OCI-LY3 (cell line): ENCODE measurements around the gene NKAIN2.
"Not testable (repeated sequence)": the region's sequence is repeated elsewhere in the genome, so short reads cannot be mapped to it uniquely, and the experiment has no call there.

Source experiments
- H2AFZ ChIP-seq: fragments of 200-600, 300-600 bp; shearing (Covaris generic); 2 replicates; pipeline ENCODE4 v1.6.0; 2014; ENCODE audit warnings: antibody characterized with exemption, low read depth, low read length
- H3K27ac ChIP-seq: fragments of 200-600, 300-600 bp; sonication (generic); 2 replicates; pipeline ENCODE4 v1.5.1; 2014; ENCODE audit warnings: mild to moderate bottlenecking, low read length, moderate library complexity, mixed read lengths
- H3K27me3 ChIP-seq: fragments of 200-600, 300-600 bp; sonication (generic); 2 replicates; pipeline ENCODE4 v1.6.1; 2014; ENCODE audit warnings: low read depth, low read length, mixed read lengths
- H3K36me3 ChIP-seq: fragments of 200-600, 300-600 bp; sonication (generic); replicated peaks from 2 replicates; pipeline ENCODE3; 2014; ENCODE audit warnings: low read depth, low read length, mixed read lengths
- H3K4me1 ChIP-seq: fragments of 300-600, 200-600 bp; sonication (generic); 2 replicates; pipeline ENCODE4 v1.6.1; 2014; ENCODE audit warnings: low read length, mixed read lengths
- H3K4me2 ChIP-seq: fragments of 200-600, 300-600 bp; sonication (generic); 2 replicates; pipeline ENCODE4 v1.6.1; 2014; ENCODE audit warnings: low read length, mixed read lengths
- H3K4me3 ChIP-seq: fragments of 300-600, 200-600 bp; sonication (generic); 2 replicates; pipeline ENCODE4 v1.5.1; 2014; ENCODE audit warnings: antibody characterized with exemption, mild to moderate bottlenecking, low read length, moderate library complexity
- H3K79me2 ChIP-seq: fragments of 300-600, 200-600 bp; shearing (Covaris generic); 2 replicates; pipeline ENCODE4 v1.6.1; 2014; ENCODE audit warnings: mild to moderate bottlenecking, low read length, mixed read lengths
- H3K9ac ChIP-seq: fragments of 300-600, 200-600 bp; shearing (Covaris generic); 2 replicates; pipeline ENCODE4 v1.6.0; 2014; ENCODE audit warnings: mild to moderate bottlenecking, low read length, moderate library complexity
- H3K9me3 ChIP-seq: fragments of 200-600, 300-600 bp; shearing (Covaris generic); 2 replicates; pipeline ENCODE4 v1.6.1; 2014; ENCODE audit warnings: low read length, mixed read lengths; ENCODE audit not compliant: insufficient read depth
- H4K20me1 ChIP-seq: fragments of 200-600, 300-600 bp; sonication (generic); 2 replicates; pipeline ENCODE4 v1.6.1; 2016; ENCODE audit warnings: low read length, mixed read lengths; ENCODE audit not compliant: insufficient read depth
- CTCF ChIP-seq: fragments of 200-600, 300-600 bp; sonication (generic); IDR thresholded peaks from 2 replicates; pipeline ENCODE4 v1.5.1; 2014; ENCODE audit warnings: antibody characterized with exemption, low read length, low read depth
- EZH2phosphoT487 ChIP-seq: fragments of 200-600 bp; shearing (Covaris generic); IDR thresholded peaks from 2 replicates; pipeline ENCODE4 v1.6.1; 2018; ENCODE audit warnings: antibody characterized with exemption, mixed run types, low read depth

Gene NKAIN2

GRCh38 chr6:124557873-124558272 lies 754.2 kb downstream of the NKAIN2 start:
- H3K27ac ChIP-seq, result no peak overlapping the region
- no peaks in the 10 kb centered on the region for H3K79me2 ChIP-seq
- no peaks in the 10 kb centered on the region for H3K4me1 ChIP-seq
- no peak overlapping the region for H3K4me2 ChIP-seq
- H4K20me1 ChIP-seq, result no peaks in the 10 kb centered on the region
- no peak overlapping the region for H3K9ac ChIP-seq
- no peaks in the 10 kb centered on the region for H3K9me3 ChIP-seq
- H2AFZ ChIP-seq, result no peak overlapping the region
- TF ChIP-seq CTCF (no peak), EZH2phosphoT487 (no peak)
- H3K4me3 ChIP-seq, result no peak overlapping the region
- no peaks in the 10 kb centered on the region for H3K27me3 ChIP-seq
- no peaks in the 10 kb centered on the region for H3K36me3 ChIP-seq

GRCh38 chr6:124560078-124560477 lies 756.4 kb downstream of the NKAIN2 start:
- H3K4me1 ChIP-seq, H3K27me3 ChIP-seq, H3K4me3 ChIP-seq, H2AFZ ChIP-seq, H4K20me1 ChIP-seq, H3K79me2 ChIP-seq, H3K36me3 ChIP-seq, H3K4me2 ChIP-seq, H3K9ac ChIP-seq, H3K27ac ChIP-seq, H3K9me3 ChIP-seq: not testable (repeated sequence)

GRCh38 chr6:124560873-124561567 lies 757.4 kb downstream of the NKAIN2 start:
- Histone ChIP-seq H3K9ac (no peak overlapping the region), H3K4me1 (no peaks in the 10 kb centered on the region), H3K27ac (no peak overlapping the region), H3K79me2 (no peaks in the 10 kb centered on the region), H2AFZ (no peak overlapping the region), H3K27me3 (no peaks in the 10 kb centered on the region), H3K4me3 (no peak overlapping the region), H3K9me3 (no peaks in the 10 kb centered on the region), H4K20me1 (no peaks in the 10 kb centered on the region), H3K36me3 (no peaks in the 10 kb centered on the region), H3K4me2 (no peak overlapping the region)
- TF ChIP-seq CTCF (no peak), EZH2phosphoT487 (no peak)

GRCh38 chr6:124561635-124562130 lies 758.0 kb downstream of the NKAIN2 start:
- H3K9ac ChIP-seq, result no peak overlapping the region
- H3K27me3 ChIP-seq, result no peaks in the 10 kb centered on the region
- H3K27ac ChIP-seq, result no peak overlapping the region
- no peaks in the 10 kb centered on the region for H3K9me3 ChIP-seq
- H3K4me1 ChIP-seq, result no peaks in the 10 kb centered on the region
- no peaks in the 10 kb centered on the region for H4K20me1 ChIP-seq
- no peak overlapping the region for H3K4me2 ChIP-seq
- no peaks in the 10 kb centered on the region for H3K36me3 ChIP-seq
- no peaks in the 10 kb centered on the region for H3K79me2 ChIP-seq
- H3K4me3 ChIP-seq, result no peak overlapping the region
- H2AFZ ChIP-seq, result no peak overlapping the region
- TF ChIP-seq CTCF (no peak), EZH2phosphoT487 (no peak)

GRCh38 chr6:124564125-124564524 lies 760.5 kb downstream of the NKAIN2 start:
- not testable (repeated sequence) for H3K9ac ChIP-seq, H3K27me3 ChIP-seq, H3K79me2 ChIP-seq, H3K9me3 ChIP-seq, H3K4me3 ChIP-seq, H2AFZ ChIP-seq, H4K20me1 ChIP-seq, H3K4me1 ChIP-seq, H3K36me3 ChIP-seq, H3K27ac ChIP-seq, H3K4me2 ChIP-seq
